Upper lobe of right lung (tissue), 1 donor: ENCODE data around the gene CARS2. TPM values are rescaled to one million over a fixed set of nuclear protein-coding genes. Genes with fewer than 3 reads are reported as not detected.
A peak's percentile ranks its signal among the peaks of the same experiment; 100 is the strongest.

ENCODE experiments used
- ATAC-seq: fragments of 200-7000 bp; cut with Tn5 transposase; one replicate; pipeline ENCODE4 v1.9.1; 2020; ENCODE audit warnings: mild to moderate bottlenecking, moderate library complexity
- DNase-seq: peaks from one replicate; pipeline ENCODE4 v3.0.0-alpha.2; 2020
- H3K27ac ChIP-seq: fragments of 200-600 bp; one replicate; pipeline ENCODE4 v1.8.0; 2022
- H3K27me3 ChIP-seq: fragments of 200-600 bp; one replicate; pipeline ENCODE4 v1.8.0; 2022; ENCODE audit warnings: mild to moderate bottlenecking
- H3K36me3 ChIP-seq: fragments of 200-600 bp; one replicate; pipeline ENCODE4 v1.8.0; 2022
- H3K4me1 ChIP-seq: fragments of 200-600 bp; one replicate; pipeline ENCODE4 v1.8.0; 2022
- H3K4me3 ChIP-seq: fragments of 200-600 bp; one replicate; pipeline ENCODE4 v1.8.0; 2022; ENCODE audit warnings: mild to moderate bottlenecking
- H3K9me3 ChIP-seq: fragments of 200-600 bp; one replicate; pipeline ENCODE4 v1.8.0; 2022
- intact Hi-C: fragments of 100-400 bp; cut with DNase I; formaldehyde crosslinking; loops from one replicate; pipeline ENCODE4 v1.11.0; 2022
- total RNA-seq: library from RNA; stranded (reverse); fragmentation: NEBNext Ultra II Directional; extraction: Animal tissue kit (Norgen Biotek cat#: 25700); gene quantifications from one replicate; pipeline ENCODE4 v1.2.1, GENCODE V29; 2021
- TF ChIP-seq, protein P1 (sequence below): fragments of 200-600 bp; IDR thresholded peaks from one replicate; pipeline ENCODE4 v1.8.0; 2022; ENCODE audit warnings: antibody characterized with exemption
- donor health status: DM: no; HTN: yes; CAD: no; lungs with severe emphysema.

Gene CARS2
- total RNA-seq, 1 donor from 2014 or later: 69.5 TPM

DNA sequence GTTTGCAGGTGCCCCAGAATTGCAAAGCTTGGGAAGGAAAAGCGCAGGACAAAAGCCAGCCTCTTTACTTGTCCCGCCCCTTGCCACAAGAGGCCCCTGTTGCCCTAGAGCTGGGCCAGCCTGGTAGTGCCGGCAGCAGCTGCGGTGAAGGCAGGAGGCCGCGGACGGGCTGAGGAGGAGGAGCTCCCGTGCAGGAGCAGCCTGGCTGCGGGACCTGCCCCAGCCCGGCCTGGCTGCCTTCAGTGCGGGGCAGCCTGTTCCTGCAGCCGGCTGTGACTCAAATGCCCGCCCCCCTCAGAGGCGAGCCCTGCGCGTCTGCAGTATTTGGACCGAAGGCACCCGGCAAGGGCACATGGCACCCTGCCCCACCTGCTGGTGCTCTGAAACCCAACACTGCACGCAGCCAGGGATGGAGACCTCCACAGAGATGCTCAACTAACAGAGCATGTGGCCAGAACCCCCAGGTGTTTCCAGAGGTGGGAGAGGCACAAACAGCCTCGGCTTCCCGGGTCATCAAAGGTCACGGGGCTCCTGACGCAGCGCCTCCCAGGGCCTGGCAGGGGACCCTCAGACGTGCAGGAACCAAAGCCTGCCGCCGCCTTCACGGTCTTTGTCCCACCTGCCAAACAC, 60.9 kb downstream of the CARS2 start:
- H3K4me3 ChIP-seq: no peak overlapping the region
- H3K27ac ChIP-seq: no peak overlapping the region
- no peaks in the 10 kb centered on the region for H3K4me1 ChIP-seq
- H3K9me3 ChIP-seq: no peaks in the 10 kb centered on the region
- DNase-seq: peak; percentile 84
- ATAC-seq: peak; percentile 88
- TF ChIP-seq, protein P1, sequence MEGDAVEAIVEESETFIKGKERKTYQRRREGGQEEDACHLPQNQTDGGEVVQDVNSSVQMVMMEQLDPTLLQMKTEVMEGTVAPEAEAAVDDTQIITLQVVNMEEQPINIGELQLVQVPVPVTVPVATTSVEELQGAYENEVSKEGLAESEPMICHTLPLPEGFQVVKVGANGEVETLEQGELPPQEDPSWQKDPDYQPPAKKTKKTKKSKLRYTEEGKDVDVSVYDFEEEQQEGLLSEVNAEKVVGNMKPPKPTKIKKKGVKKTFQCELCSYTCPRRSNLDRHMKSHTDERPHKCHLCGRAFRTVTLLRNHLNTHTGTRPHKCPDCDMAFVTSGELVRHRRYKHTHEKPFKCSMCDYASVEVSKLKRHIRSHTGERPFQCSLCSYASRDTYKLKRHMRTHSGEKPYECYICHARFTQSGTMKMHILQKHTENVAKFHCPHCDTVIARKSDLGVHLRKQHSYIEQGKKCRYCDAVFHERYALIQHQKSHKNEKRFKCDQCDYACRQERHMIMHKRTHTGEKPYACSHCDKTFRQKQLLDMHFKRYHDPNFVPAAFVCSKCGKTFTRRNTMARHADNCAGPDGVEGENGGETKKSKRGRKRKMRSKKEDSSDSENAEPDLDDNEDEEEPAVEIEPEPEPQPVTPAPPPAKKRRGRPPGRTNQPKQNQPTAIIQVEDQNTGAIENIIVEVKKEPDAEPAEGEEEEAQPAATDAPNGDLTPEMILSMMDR: peak; percentile 32
- no peaks in the 10 kb centered on the region for H3K27me3 ChIP-seq
- H3K36me3 ChIP-seq: peaks cover 59% of the 10 kb centered on the region
- intact Hi-C loops: no loop called here

DNA sequence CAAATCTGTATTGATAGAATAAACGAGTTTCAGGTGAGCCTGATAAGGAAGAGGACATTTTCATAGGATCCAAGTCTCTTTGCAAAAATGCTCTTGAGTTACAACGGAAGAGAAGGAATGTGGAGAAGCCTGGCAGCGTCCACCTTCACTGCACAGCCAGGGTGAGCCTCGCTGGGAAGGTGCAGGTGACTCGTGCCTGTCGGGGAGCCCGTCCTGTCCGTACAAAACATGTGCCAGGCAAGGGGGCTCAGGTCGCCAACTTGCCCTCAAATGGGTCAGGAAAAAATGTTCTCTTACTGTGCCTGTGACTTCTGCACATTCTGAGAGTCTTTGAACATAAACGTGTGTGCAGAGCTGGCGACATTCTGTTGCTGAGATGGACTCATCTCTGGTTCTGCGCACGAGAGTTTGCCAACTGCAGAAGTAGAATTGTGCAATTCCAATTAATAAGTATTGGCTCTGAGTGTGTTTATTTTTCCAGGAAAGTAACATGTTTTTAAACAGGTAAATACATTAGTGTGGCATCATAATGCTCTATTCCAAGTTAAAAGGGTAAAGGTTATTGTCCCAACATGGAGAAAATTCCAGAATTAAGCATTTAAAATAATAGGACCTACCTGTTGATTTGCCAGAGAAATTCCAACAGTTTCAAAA, 62.0 kb downstream of the CARS2 start:
- peaks cover 59% of the 10 kb centered on the region for H3K36me3 ChIP-seq
- intact Hi-C loops: no loop called here

DNA sequence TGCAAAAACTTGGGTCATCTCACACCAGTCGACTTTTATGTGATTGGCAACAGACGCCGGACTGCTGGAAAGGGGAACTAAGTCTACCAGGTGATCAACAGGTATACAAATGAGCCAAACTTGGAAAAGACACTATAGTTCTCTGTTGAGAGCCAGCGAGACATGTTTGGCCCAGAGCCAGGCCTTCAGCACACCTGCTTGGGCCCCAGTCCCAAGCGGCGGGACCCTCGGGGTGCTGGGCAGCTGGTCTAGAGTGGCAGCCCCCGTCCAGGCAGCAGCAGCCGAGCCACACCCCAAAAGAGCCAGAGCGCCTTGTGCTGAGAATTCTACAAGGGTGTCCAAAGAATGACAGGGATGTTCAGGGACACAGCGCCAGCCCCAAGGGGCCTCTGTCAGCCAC, 62.6 kb downstream of the CARS2 start:
- Histone ChIP-seq H3K36me3 (peaks cover 63% of the 10 kb centered on the region), H3K9me3 (no peaks in the 10 kb centered on the region), H3K4me1 (no peaks in the 10 kb centered on the region), H3K27ac (no peak overlapping the region), H3K27me3 (no peaks in the 10 kb centered on the region), H3K4me3 (no peak overlapping the region)
- no peak for ATAC-seq
- TF ChIP-seq, protein P1: no peak
- intact Hi-C loops: no loop called here
- DNase-seq: no peak

More for the DNA sequence above, 62.0 kb downstream of the CARS2 start:
- H3K27me3 ChIP-seq: no peaks in the 10 kb centered on the region
- DNase-seq (no peak), ATAC-seq (no peak)
- no peaks in the 10 kb centered on the region for H3K4me1 ChIP-seq
- H3K27ac ChIP-seq: no peak overlapping the region
- no peaks in the 10 kb centered on the region for H3K9me3 ChIP-seq
- H3K4me3 ChIP-seq: no peak overlapping the region
- TF ChIP-seq, protein P1: no peak

DNA sequence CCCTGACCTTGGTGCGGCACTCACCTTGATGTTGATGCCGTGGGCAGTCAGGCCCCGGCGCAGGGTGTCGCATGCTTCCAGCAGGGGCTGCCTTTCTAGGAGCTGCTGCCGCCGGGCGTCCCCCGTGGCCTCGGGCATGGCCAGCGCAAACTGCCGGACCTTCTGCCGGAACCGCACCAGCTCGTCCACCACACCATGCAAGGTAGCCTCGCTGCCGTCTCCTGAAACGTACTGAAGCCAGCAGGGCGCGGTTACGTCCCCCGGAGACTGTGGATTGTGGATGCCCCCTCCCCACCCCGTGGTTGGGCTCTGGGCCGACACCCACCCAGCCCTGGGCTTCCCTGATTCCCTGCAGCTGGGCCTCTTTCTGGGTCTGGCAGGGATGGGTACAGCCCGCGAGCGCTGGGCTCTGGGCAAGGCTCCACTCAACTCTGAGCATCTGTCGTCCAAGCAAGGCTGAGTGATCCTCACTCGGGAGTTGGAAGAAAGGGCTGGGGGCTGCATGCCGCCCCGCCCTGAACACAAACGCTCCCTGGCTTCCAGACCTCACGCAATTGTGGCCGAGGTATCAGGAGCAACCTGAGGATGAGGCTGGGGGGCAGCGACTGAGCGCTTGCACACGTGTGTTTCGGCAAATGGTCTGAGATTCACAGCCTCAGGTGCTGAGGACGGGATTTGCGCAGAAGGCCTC, 63.5 kb downstream of the CARS2 start:
- no peak for ATAC-seq
- Histone ChIP-seq H3K4me3 (no peak overlapping the region), H3K27ac (no peak overlapping the region), H3K27me3 (no peaks in the 10 kb centered on the region), H3K4me1 (no peaks in the 10 kb centered on the region), H3K36me3 (peaks cover 72% of the 10 kb centered on the region), H3K9me3 (no peaks in the 10 kb centered on the region)
- TF ChIP-seq, protein P1: no peak
- no peak for DNase-seq
- intact Hi-C loops: no loop called here

DNA sequence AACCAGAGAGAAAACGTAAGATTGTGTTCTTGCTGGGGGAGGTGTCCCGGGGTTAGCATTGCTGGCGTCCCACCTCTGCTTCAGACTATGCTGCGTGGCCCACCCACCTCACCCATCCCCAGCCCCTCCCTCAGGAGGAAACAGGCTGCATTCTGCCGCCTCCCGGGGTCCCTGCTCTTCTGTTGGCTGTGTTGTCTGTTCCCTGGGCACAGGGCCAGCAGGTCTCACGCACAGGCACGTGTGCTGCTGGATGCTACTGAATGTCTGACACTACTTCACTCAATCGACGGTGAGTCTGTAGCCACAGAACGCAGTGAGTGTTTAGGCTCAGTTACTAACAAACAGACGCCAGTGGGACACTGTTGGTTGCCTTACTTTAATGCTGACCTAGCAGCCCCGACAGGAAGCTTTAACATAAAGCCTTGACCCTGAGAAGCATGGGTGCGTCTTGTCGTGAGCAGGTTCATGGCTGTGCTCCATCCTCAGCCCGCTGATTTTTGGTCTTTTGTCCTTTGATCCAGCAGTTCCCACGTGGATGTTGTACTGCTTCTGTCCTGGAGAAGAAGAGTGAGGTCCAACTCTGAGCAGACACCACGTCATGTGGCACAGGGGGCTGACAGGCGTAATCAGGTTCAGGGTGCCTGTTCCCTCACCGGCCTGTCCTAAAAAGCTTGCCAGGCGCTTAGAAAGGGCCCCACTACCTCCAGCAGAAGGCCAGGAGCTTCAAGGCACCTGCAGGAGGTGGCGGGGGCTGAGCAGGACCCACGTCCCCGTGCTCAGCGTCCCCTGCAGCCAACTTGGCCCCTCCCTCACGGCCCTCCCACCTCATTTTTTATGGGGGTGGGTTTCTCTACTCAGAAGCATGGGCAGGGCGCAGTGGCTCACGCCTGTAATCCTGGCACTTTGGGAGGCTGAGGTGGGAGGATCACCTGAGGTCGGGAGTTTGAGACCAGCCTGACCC, 64.6 kb downstream of the CARS2 start:
- H3K4me1 ChIP-seq: no peaks in the 10 kb centered on the region
- peaks cover 83% of the 10 kb centered on the region for H3K36me3 ChIP-seq
- H3K9me3 ChIP-seq: no peaks in the 10 kb centered on the region
- TF ChIP-seq, protein P1: no peak
- DNase-seq (no peak), ATAC-seq (no peak)
- H3K27me3 ChIP-seq: no peaks in the 10 kb centered on the region
- H3K27ac ChIP-seq: no peak overlapping the region
- intact Hi-C loops: no loop called here
- no peak overlapping the region for H3K4me3 ChIP-seq
